Measurements from ENCODE around the gene PTPRT. TPM values are rescaled to one million over a fixed set of nuclear protein-coding genes. Genes with fewer than 3 reads are reported as not detected.

PTPRT gene
- total RNA-seq, 1 experiment from 2014 or later: not detected

- Histone ChIP-seq H3K9me3 (ENCODE audit: control insufficient read depth, insufficient read depth, low read depth, low read length) (no peaks in the 10 kb centered on the region), H3K36me3 (ENCODE audit: control insufficient read depth, insufficient read depth, low read length) (no peaks in the 10 kb centered on the region), H3K27ac (ENCODE audit: low read length) (no peak overlapping the region), H3K4me1 (ENCODE audit: control insufficient read depth, insufficient read depth, low read length) (no peaks in the 10 kb centered on the region), H3K27me3 (ENCODE audit: control insufficient read depth, insufficient read depth, low read length) (peaks cover 2% of the 10 kb centered on the region), H3K4me3 (ENCODE audit: low read depth in 2 of 2, low read length in 2 of 2) (no peak overlapping the region)
- ATAC-seq (no peak), DNase-seq (ENCODE audit: low read depth, low spot score) (no peak)
- POLR2A ChIA-PET: no interaction called here
- no TSS peak for BruUV-seq (replicated peaks)
- CTCF ChIA-PET: no interaction called here
- in situ Hi-C loops (cut with HindIII; ENCODE audit: low pct_unique_long_range_greater_than_20kb, low sequenced_read_pairs): no loop called here
- TF ChIP-seq CTCF (IDR thresholded peaks at IDR 0.05): no peak
- no peak for TF ChIP-seq SIN3A (IDR thresholded peaks at IDR 0.05; ENCODE audit: borderline replicate concordance, insufficient read depth, low read depth, low read length)
- TF ChIP-seq TCF7L2 (IDR thresholded peaks at IDR 0.05; ENCODE audit: low read depth, low read length): no peak
- TF ChIP-seq REST (IDR thresholded peaks at IDR 0.05; ENCODE audit: insufficient read depth in 1 of 2, low read depth in 2 of 2, low read length in 1 of 2): no peak
- TF ChIP-seq POLR2AphosphoS5 (IDR thresholded peaks at IDR 0.05; ENCODE audit: low read depth, low read length): no peak
- intact Hi-C loops (cut with micrococcal nuclease; ENCODE audit: unreplicated experiment): loop anchor here (5.0 kb wide), 2 partner anchors 576 to 654 kb away; partner anchors contain the start of gene PTPRT
Measured at GRCh38 chr20:42532831-42533230, 656.9 kb downstream of the PTPRT start.

- no peak for DNase-seq (ENCODE audit: low read depth, low spot score)
- CTCF ChIA-PET: no interaction called here
- no peaks in the 10 kb centered on the region for H3K4me1 ChIP-seq (ENCODE audit: control insufficient read depth, insufficient read depth, low read length)
- H3K27me3 ChIP-seq (ENCODE audit: control insufficient read depth, insufficient read depth, low read length): peaks cover 2% of the 10 kb centered on the region; the same call in 1 of the 2 replicates
- no peak for TF ChIP-seq CTCF (IDR thresholded peaks at IDR 0.05)
- no TSS peak for BruUV-seq (replicated peaks)
- H3K9me3 ChIP-seq (ENCODE audit: control insufficient read depth, insufficient read depth, low read depth, low read length): no peaks in the 10 kb centered on the region
- no peak for ATAC-seq
- intact Hi-C loops (cut with micrococcal nuclease; ENCODE audit: unreplicated experiment): loop anchor here (5.0 kb wide), 2 partner anchors 574 to 656 kb away; partner anchors contain the start of gene PTPRT
- no peaks in the 10 kb centered on the region for H3K36me3 ChIP-seq (ENCODE audit: control insufficient read depth, insufficient read depth, low read length)
- H3K27ac ChIP-seq (ENCODE audit: low read length): no peak overlapping the region
- in situ Hi-C loops (cut with HindIII; ENCODE audit: low pct_unique_long_range_greater_than_20kb, low sequenced_read_pairs): no loop called here
- H3K4me3 ChIP-seq (ENCODE audit: low read depth in 2 of 2, low read length in 2 of 2): no peak overlapping the region
- POLR2A ChIA-PET: no interaction called here
Measured at GRCh38 chr20:42531508-42531961, 658.2 kb downstream of the PTPRT start.

All from Panc1 (cell line).